ENCODE measurements around the gene KRTAP2-2.

The KRTAP2-2 gene

DNA sequence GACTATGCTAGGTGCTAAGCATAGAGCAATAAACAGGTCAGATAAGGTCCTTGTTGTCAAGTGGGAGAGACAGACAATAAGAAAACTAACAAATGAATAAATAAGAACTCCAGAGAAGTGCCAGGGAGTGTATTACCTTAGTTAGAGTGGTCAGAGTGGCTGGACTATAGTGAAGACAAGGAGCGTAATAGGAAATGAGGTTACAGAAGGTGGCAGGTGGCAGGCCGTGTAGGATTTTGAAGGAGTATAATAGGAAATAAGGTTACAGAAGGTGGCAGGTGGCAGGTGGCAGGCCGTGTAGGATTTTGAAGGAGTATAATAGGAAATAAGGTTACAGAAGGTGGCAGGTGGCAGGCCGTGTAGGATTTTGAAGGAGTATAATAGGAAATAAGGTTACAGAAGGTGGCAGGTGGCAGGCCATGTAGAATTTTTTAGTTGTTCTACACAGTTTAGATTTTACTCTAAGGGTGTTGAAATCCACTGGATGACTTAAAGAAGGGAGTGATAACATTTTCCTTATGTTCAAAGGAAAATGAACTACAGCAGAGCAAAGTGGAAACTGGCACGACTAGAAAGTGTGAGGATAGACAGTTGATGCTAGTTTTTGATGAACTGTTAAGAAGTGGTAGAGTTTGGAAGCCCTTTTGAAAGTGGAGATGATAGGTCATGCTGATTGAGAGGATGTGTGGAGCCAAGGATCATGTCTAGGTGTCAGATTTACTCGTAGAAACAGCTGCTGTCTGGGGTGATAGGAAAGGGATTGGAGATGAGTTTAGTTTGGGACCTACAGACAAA lies 42.5 kb downstream of the KRTAP2-2 start:
- no peak for DNase-seq (ENCODE audit: low read depth)
- no peak overlapping the region for H3K4me3 ChIP-seq (replicated peaks; ENCODE audit: low read depth, low read length)
- TF ChIP-seq, protein P1, sequence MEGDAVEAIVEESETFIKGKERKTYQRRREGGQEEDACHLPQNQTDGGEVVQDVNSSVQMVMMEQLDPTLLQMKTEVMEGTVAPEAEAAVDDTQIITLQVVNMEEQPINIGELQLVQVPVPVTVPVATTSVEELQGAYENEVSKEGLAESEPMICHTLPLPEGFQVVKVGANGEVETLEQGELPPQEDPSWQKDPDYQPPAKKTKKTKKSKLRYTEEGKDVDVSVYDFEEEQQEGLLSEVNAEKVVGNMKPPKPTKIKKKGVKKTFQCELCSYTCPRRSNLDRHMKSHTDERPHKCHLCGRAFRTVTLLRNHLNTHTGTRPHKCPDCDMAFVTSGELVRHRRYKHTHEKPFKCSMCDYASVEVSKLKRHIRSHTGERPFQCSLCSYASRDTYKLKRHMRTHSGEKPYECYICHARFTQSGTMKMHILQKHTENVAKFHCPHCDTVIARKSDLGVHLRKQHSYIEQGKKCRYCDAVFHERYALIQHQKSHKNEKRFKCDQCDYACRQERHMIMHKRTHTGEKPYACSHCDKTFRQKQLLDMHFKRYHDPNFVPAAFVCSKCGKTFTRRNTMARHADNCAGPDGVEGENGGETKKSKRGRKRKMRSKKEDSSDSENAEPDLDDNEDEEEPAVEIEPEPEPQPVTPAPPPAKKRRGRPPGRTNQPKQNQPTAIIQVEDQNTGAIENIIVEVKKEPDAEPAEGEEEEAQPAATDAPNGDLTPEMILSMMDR (IDR thresholded peaks at IDR 0.05; ENCODE audit: low read length, missing control alignments): no peak

DNA sequence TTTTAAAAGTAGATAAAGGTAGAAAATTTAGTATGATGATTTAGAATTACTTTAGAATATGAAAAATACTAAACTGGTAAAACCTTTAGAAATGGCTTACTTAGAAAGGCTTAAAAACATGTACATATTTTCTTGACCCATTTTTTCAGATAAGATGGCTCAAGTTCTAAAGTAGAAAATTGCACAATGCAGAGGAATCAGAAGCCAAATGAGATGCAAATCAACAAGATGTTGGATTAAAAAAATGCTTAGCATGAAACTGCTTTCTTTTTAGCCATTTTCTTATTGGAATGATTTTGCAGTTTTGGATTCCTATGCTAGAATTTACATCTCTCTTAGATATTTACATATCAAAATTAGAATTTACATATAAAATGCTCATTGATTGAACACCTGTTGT lies 44.6 kb downstream of the KRTAP2-2 start:
- H3K4me3 ChIP-seq (replicated peaks; ENCODE audit: low read depth, low read length): no peak overlapping the region
- TF ChIP-seq, protein P1 (IDR thresholded peaks at IDR 0.05; ENCODE audit: low read length, missing control alignments): no peak
- no peak for DNase-seq (ENCODE audit: low read depth)

DNA sequence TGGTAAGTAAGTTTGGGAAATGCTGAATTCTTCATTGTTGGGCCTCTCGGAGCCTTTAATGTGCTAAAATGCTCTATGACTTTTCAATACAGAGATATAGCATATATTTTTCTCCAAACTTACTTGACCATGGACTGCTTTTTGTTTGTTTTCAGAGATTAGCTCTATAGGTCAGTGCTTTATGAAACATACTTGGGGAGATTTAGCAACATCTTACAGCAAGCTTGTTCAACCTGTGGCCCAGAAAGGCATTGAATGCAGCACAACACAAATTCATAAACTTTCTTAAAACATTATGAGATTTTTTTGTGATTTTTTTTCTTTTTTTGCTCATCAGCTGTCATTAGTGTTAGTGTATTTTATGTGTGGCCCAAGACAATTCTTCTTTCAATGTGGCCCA lies 45.1 kb downstream of the KRTAP2-2 start:
- TF ChIP-seq, protein P1 (IDR thresholded peaks at IDR 0.05; ENCODE audit: low read length, missing control alignments): no peak

DNA sequence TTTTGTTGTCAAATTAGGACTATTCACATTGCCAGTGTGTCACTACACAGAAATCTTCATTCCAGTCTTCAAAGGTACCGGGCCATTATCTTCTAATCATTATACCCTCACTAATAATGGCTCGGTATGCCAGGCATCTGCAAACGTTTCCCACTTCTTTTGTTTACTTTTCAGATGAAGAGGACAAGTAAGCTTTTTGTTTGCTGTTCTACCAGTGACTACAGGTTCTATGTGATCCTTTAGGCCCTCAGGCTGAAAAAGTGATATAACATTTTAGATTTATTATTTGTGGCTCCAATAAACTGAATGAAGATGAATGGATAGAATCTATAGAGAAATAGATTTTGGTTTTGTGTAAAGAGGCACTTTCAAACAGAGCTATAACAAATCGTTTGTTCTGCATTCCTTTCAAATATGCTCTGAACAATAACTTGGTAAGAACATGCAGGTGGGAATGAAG lies 45.7 kb downstream of the KRTAP2-2 start:
- DNase-seq (ENCODE audit: low read depth): no peak
- TF ChIP-seq, protein P1 (IDR thresholded peaks at IDR 0.05; ENCODE audit: low read length, missing control alignments): no peak
- H3K4me3 ChIP-seq (replicated peaks; ENCODE audit: low read depth, low read length): no peak overlapping the region

More for the DNA sequence above, 45.1 kb downstream of the KRTAP2-2 start:
- H3K4me3 ChIP-seq (replicated peaks; ENCODE audit: low read depth, low read length): no peak overlapping the region
- DNase-seq (ENCODE audit: low read depth): no peak

DNA sequence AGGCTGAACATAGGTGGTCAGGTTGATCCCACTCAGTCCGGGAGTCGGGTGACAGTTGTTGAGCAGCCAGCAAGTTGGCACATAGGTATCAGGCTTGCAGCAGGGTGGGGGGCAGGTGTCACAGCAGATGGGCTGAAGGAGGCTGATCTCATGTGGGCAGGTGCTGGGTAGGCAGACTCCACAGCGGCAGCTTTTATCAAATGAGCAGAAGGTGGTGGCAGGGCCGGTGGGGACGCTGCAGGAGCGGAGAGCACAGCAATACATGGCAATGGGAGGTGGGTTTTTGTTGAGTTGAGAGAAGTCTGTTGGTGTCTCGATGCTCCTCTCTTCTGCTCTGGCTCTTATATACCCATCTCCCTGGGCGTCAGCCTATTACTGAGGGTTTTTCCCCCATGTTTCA lies 46.2 kb downstream of the KRTAP2-2 start, which contains the start of gene KRTAP3-1:
Gene KRTAP3-1, minus strand, starts transcription at position 318 of the 400 bp plus-strand sequence. Its CDS starts 54 bp downstream, at position 264.
- TF ChIP-seq, protein P1 (IDR thresholded peaks at IDR 0.05; ENCODE audit: low read length, missing control alignments): no peak

More for the DNA sequence above, 46.2 kb downstream of the KRTAP2-2 start, which contains the start of gene KRTAP3-1:
- no peak within 1 kb of the TSS for H3K4me3 ChIP-seq (replicated peaks; ENCODE audit: low read depth, low read length)
- no peak for DNase-seq (ENCODE audit: low read depth)

All from fibroblast of pulmonary artery (primary cell).